Measurements from ENCODE around the gene RARRES1.

GRCh38 chr3:158781849-158782248 is 49.6 kb upstream of the RARRES1 start:
- TF ChIP-seq CTCF (conservative IDR thresholded peaks at IDR 0.05; ENCODE audit: low read length) (no peak), EZH2phosphoT487 (IDR thresholded peaks at IDR 0.05; ENCODE audit: borderline replicate concordance, low read depth, low read length) (no peak)
